ENCODE measurements around the gene SLC38A6. TPM values are rescaled to one million over a fixed set of nuclear protein-coding genes. Genes with fewer than 3 reads are reported as not detected.

SLC38A6 gene
- total RNA-seq, 4 donors from 2014 or later, result 16.1 to 47.7 (median 32.4) TPM

DNA sequence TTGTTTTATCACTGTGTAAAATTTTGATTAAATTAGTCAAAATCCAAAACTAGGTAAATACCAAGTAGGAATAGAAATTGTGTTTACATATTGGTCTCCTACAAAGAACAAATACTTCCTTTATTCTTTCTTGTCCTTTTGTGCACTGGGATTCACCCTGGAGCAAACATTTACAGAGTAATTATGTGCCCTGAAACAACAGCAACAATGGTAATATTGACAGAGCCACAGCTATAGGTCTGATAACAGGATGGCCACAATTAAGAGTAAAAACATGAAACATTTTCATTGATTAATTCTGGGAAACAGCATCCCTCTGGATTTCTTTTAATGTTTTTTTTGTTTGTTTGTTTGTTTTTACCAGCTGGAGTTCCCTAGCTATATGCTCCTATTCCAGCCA is 61.2 kb downstream of the SLC38A6 start:
- no peaks in the 10 kb centered on the region for H3K9me3 ChIP-seq
- TF ChIP-seq, protein P1, sequence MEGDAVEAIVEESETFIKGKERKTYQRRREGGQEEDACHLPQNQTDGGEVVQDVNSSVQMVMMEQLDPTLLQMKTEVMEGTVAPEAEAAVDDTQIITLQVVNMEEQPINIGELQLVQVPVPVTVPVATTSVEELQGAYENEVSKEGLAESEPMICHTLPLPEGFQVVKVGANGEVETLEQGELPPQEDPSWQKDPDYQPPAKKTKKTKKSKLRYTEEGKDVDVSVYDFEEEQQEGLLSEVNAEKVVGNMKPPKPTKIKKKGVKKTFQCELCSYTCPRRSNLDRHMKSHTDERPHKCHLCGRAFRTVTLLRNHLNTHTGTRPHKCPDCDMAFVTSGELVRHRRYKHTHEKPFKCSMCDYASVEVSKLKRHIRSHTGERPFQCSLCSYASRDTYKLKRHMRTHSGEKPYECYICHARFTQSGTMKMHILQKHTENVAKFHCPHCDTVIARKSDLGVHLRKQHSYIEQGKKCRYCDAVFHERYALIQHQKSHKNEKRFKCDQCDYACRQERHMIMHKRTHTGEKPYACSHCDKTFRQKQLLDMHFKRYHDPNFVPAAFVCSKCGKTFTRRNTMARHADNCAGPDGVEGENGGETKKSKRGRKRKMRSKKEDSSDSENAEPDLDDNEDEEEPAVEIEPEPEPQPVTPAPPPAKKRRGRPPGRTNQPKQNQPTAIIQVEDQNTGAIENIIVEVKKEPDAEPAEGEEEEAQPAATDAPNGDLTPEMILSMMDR (IDR thresholded peaks at IDR 0.05), result no peak
- no peak for TF ChIP-seq POLR2A (IDR thresholded peaks at IDR 0.05)

DNA sequence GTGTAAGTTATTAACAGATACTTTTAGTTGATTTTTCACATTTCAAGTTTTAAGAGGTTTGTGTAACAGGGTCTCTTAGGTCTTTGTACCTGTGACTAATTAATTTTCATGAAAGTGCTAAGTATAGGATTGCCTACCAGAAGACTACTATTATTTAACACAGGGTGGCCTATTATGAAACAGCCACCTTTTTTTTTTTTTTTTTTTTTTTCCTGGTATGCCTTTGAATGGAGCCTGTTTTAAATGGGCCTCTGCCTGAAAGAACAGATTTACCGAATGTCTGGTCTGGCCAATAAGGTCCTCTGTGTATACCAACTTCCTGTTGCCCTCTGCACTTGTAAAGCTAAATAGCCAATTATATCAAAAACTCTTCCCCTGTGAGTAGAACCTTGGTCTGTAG is 62.5 kb downstream of the SLC38A6 start:
- 89 to 94% methylated on average over 1 of the region's 1 CpG for whole genome bisulfite sequencing, 2 donors
- no peak overlapping the region for H3K27ac ChIP-seq
- no peaks in the 10 kb centered on the region for H3K4me1 ChIP-seq
- no peaks in the 10 kb centered on the region for H3K9me3 ChIP-seq
- H3K27me3 ChIP-seq, result no peaks in the 10 kb centered on the region
- TF ChIP-seq, protein P1 (IDR thresholded peaks at IDR 0.05), result no peak
- TF ChIP-seq POLR2A (IDR thresholded peaks at IDR 0.05), result no peak
- no peak for DNase-seq
- intact Hi-C loops (cut with DNase I), result no loop called here
- no peak overlapping the region for H3K4me3 ChIP-seq (replicated peaks in 1 of 3)
- H3K36me3 ChIP-seq, result no peaks in the 10 kb centered on the region

More for the DNA sequence above, 61.2 kb downstream of the SLC38A6 start:
- intact Hi-C loops (cut with DNase I), result no loop called here
- Histone ChIP-seq H3K4me1 (no peaks in the 10 kb centered on the region), H3K27me3 (no peaks in the 10 kb centered on the region), H3K27ac (no peak overlapping the region), H3K36me3 (no peaks in the 10 kb centered on the region), H3K4me3 (replicated peaks in 1 of 3) (no peak overlapping the region)
- DNase-seq, result no peak

DNA sequence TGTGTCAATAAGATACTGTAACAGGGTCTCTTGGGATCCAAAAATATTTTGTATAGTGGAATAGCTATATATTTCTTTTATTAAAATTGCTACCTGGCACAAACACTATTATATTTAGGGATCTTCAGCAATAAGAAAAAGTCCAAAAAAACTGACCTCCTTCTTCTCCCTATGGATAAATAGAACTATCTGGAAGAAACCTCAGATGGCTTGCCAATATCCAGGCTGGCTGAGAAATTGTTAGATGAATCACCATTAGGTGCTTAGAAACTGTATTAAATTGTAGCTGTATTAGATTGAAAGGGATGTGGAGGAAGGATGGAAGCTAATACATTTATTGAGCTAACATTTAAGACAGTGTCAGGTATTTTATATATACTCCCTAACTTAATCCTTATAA is 66.0 kb downstream of the SLC38A6 start:
- H3K27me3 ChIP-seq, result no peaks in the 10 kb centered on the region
- H3K36me3 ChIP-seq, result no peaks in the 10 kb centered on the region
- no peak overlapping the region for H3K4me3 ChIP-seq (replicated peaks in 1 of 3)
- no peak overlapping the region for H3K27ac ChIP-seq
- no peaks in the 10 kb centered on the region for H3K9me3 ChIP-seq
- DNase-seq, result no peak
- no peaks in the 10 kb centered on the region for H3K4me1 ChIP-seq
- TF ChIP-seq, protein P1 (IDR thresholded peaks at IDR 0.05), result no peak
- intact Hi-C loops (cut with DNase I), result no loop called here

DNA sequence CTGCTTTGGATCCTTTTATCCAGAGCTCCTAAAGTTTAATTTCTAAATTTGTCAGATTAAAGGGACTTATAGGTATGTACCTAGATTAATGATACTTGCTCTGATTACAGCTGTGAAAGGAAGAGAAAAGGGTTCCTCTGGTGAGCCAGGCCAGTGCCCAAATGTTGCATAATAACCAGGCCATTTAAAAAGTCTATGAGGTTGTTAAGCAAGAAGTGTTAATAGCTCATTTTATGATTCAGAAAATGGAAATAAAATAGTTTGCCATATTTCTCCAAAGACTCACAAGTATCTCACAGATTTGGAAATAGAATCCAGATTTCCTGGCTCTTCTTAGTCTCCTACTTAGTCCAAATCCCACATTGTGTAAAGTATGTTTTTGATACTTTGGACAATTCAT is 67.6 kb downstream of the SLC38A6 start:
- intact Hi-C loops (cut with DNase I), result no loop called here
- Histone ChIP-seq H3K4me3 (replicated peaks in 1 of 3) (no peak overlapping the region), H3K27ac (no peak overlapping the region), H3K4me1 (no peaks in the 10 kb centered on the region), H3K27me3 (no peaks in the 10 kb centered on the region), H3K36me3 (no peaks in the 10 kb centered on the region), H3K9me3 (no peaks in the 10 kb centered on the region)
- TF ChIP-seq, protein P1 (IDR thresholded peaks at IDR 0.05), result no peak
- no peak for TF ChIP-seq POLR2A (IDR thresholded peaks at IDR 0.05)
- no peak for DNase-seq

DNA sequence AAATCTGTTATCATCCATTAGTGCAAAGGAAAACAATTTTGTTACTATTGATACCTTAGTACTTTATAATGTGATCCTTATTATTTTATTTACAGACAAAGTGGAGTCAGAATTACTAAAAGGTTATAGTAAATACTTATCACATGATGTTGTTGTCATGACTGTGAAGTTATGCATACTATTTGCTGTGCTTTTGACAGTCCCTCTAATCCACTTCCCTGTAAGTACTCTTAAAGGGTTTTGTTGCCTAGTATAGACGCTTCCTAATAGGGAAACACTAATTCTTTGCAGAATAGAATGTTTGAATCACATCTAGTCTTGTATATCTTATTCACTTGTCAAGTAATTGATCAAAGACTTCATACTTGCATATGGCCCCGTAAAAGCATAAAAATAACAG is 69.4 kb downstream of the SLC38A6 start:
- intact Hi-C loops (cut with DNase I), result no loop called here
- no peak for DNase-seq
- Histone ChIP-seq H3K4me3 (replicated peaks in 1 of 3) (no peak overlapping the region), H3K27me3 (no peaks in the 10 kb centered on the region), H3K4me1 (no peaks in the 10 kb centered on the region), H3K27ac (no peak overlapping the region), H3K36me3 (no peaks in the 10 kb centered on the region), H3K9me3 (no peaks in the 10 kb centered on the region)
- TF ChIP-seq POLR2A (IDR thresholded peaks at IDR 0.05), result no peak
- TF ChIP-seq, protein P1 (IDR thresholded peaks at IDR 0.05), result no peak
- 91 to 92% methylated on average over 2 of the region's 2 CpGs for WGBS, 2 donors
